ENCODE data around the gene C1orf94. TPM values are rescaled to one million over a fixed set of nuclear protein-coding genes. Genes with fewer than 3 reads are reported as not detected.

Gene C1orf94
- total RNA-seq, 1 experiment from 2014 or later = not detected

DNA sequence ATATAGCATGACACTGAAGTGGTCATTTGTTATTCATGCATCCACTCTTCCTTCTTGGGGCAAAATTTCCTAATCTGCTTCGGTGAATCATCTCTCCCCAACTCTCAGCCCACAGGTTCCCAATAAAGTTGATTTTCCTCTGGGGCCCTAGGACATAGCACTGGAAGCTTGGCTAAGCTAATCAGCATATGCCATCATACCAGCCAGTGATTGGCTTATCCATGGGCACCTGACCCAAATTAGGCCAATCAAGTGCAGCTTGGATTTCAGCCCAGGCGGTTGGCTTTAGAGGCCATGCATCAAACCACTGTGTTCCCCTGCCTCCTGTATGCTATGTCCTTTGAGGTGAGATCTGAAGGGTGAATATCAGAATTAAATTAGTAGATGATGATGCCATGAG, 58.9 kb downstream of the C1orf94 start:
- no TSS peak for BruUV-seq (replicated peaks)
- Histone ChIP-seq H3K36me3 (ENCODE audit: control insufficient read depth, insufficient read depth, low read length) (no peaks in the 10 kb centered on the region), H3K27me3 (ENCODE audit: control insufficient read depth, insufficient read depth, low read length) (peaks cover 2% of the 10 kb centered on the region; the same call in 1 of the 2 replicates), H3K4me1 (ENCODE audit: control insufficient read depth, insufficient read depth, low read length) (no peaks in the 10 kb centered on the region), H3K27ac (ENCODE audit: low read length) (no peak overlapping the region), H3K9me3 (ENCODE audit: control insufficient read depth, insufficient read depth, low read depth, low read length) (no peaks in the 10 kb centered on the region), H3K4me3 (ENCODE audit: low read depth in 2 of 2, low read length in 2 of 2) (no peak overlapping the region)
- CTCF ChIA-PET = no interaction called here
- intact Hi-C loops (cut with micrococcal nuclease; ENCODE audit: unreplicated experiment) (no loop called here), in situ Hi-C loops (cut with HindIII; ENCODE audit: low pct_unique_long_range_greater_than_20kb, low sequenced_read_pairs) (no loop called here)
- TF ChIP-seq CTCF (IDR thresholded peaks at IDR 0.05) (no peak), SIN3A (IDR thresholded peaks at IDR 0.05; ENCODE audit: borderline replicate concordance, insufficient read depth, low read depth, low read length) (no peak), REST (IDR thresholded peaks at IDR 0.05; ENCODE audit: insufficient read depth in 1 of 2, low read depth in 2 of 2, low read length in 1 of 2) (no peak), TCF7L2 (IDR thresholded peaks at IDR 0.05; ENCODE audit: low read depth, low read length) (no peak), POLR2AphosphoS5 (IDR thresholded peaks at IDR 0.05; ENCODE audit: low read depth, low read length) (no peak)
- DNase-seq (ENCODE audit: low read depth, low spot score) = no peak
- POLR2A ChIA-PET = no interaction called here
- no peak for ATAC-seq

- Histone ChIP-seq H3K4me1 (ENCODE audit: control insufficient read depth, insufficient read depth, low read length) (no peaks in the 10 kb centered on the region), H3K9me3 (ENCODE audit: control insufficient read depth, insufficient read depth, low read depth, low read length) (no peaks in the 10 kb centered on the region), H3K36me3 (ENCODE audit: control insufficient read depth, insufficient read depth, low read length) (no peaks in the 10 kb centered on the region), H3K4me3 (ENCODE audit: low read depth in 2 of 2, low read length in 2 of 2) (no peak overlapping the region), H3K27me3 (ENCODE audit: control insufficient read depth, insufficient read depth, low read length) (peaks cover 2% of the 10 kb centered on the region; the same call in 1 of the 2 replicates), H3K27ac (ENCODE audit: low read length) (no peak overlapping the region)
- TF ChIP-seq CTCF (IDR thresholded peaks at IDR 0.05) (no peak), TCF7L2 (IDR thresholded peaks at IDR 0.05; ENCODE audit: low read depth, low read length) (no peak), SIN3A (IDR thresholded peaks at IDR 0.05; ENCODE audit: borderline replicate concordance, insufficient read depth, low read depth, low read length) (no peak), POLR2AphosphoS5 (IDR thresholded peaks at IDR 0.05; ENCODE audit: low read depth, low read length) (no peak), REST (IDR thresholded peaks at IDR 0.05; ENCODE audit: insufficient read depth in 1 of 2, low read depth in 2 of 2, low read length in 1 of 2) (no peak)
- in situ Hi-C loops (cut with HindIII; ENCODE audit: low pct_unique_long_range_greater_than_20kb, low sequenced_read_pairs) (no loop called here), intact Hi-C loops (cut with micrococcal nuclease; ENCODE audit: unreplicated experiment) (no loop called here)
- CTCF ChIA-PET = no interaction called here
- BruUV-seq (replicated peaks) = no TSS peak
- POLR2A ChIA-PET = no interaction called here
- no peak for ATAC-seq
- no peak for DNase-seq (ENCODE audit: low read depth, low spot score)
These were observed 59.4 kb downstream of the C1orf94 start for GRCh38 chr1:34236089-34236488.
